GM18520 (cell line): ENCODE measurements around the gene LIMK2.
"Not testable (repeated sequence)": the region's sequence is repeated elsewhere in the genome, so short reads cannot be mapped to it uniquely, and the experiment has no call there.

ENCODE experiments used
- ATAC-seq: cut with Tn5 transposase; IDR thresholded peaks from one replicate; pipeline ENCODE4 v1.9.1; 2021; ENCODE audit not compliant: unreplicated experiment

Gene LIMK2

DNA sequence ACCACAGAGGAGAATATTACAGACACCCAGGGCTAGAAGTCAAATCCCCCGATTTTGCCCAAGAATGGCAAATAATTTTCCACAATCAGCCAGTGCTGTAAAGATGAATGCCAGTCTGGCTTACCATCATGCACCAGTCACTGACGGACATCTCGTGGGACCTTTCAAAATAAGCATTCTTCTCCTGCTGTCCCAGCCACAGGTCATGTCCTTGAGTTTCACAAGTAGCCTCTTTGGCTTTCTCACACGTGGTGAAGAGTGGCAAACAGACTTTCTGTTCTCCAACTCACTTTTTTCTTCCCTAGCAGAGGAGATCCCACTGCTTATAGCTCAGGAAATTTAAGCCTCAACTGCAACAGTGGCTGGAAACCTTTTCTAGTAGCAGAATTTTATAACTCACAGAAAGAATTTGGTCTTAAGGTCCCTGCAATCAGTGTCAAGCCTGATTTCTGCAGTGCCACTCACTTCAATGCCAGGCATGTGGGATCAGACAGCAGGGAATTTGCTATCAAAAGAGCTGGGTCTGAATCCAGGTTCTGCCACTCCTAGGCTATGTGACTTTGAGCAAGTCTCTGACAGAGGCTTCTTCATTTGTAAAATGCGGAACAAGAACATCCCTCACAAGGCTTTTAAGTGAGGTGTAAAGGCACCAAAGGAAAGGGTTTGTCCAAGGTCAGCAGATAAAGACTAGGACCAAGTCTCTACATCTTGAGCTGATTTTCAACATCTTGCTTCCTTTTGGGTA is 76.6 kb downstream of the LIMK2 start:
- ATAC-seq, result no peak

DNA sequence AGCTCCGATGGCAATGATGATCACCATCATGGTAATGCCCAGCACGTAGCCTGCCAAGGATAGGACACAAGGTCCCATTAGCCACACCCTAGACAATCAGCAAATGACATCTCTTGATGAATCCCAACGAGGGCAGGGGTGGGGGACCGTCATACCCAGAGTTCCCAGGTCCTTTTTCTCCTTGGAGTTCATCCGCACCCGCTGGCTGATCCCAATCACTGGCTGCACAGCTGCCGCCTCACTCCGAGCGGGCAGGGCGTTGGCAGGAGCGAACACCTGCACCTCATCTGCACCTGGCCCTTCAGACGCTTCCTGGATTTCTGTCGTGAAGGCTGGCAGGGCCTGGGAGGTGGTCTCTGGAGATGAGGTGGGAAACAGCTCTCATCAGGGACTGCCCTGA is 77.2 kb downstream of the LIMK2 start:
- ATAC-seq, result no peak

GRCh38 chr22:31290494-31291471 is 78.7 kb downstream of the LIMK2 start:
- ATAC-seq, result peak; percentile 82

DNA sequence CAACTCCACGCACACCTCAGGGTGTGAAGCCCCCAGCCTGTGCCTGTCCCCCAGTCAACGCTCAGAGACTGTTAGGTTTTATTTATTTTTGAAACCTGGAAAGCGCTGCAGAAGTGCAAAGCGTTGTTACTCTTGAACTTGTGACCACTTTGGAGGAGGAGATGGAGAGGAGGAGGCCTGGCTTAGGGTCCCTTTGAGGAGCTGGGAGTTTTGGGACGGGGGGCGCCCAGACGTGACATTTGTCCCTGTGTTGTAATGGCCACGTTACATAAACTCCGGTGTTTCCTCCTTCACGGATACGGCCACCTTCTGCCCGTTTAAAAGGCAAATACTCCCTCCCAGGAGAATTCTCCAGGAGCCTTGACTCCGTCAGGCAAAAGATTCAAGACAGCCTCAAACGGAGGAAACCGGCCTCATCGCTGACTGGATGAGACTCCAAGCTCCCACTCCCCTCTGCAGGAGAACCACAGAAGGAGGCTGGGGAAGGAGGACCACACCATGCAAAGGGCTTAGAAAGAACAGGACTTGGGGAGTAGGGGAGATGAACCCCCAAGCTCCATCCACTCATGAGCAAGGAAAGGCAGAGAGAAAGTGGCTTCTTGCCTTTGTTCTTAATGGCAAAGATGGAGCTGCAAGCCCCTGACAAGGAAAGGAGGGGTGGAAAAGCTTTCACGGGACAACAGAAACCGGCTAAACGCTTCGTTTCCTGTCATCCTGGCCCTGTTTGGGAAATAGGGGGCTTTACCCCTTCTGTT is 79.6 kb downstream of the LIMK2 start:
- no peak for ATAC-seq

GRCh38 chr22:31292236-31292989 is 80.3 kb downstream of the LIMK2 start, which contains the start of gene PIK3IP1:
Gene PIK3IP1 (minus strand): TSS chr22:31292488. CDS start chr22:31292344, 144 bp downstream.
- ATAC-seq, result peak; percentile 32

- ATAC-seq, result no peak
Measured at GRCh38 chr22:31295360-31295759, 83.3 kb downstream of the LIMK2 start.

- ATAC-seq, result no peak
Measured at GRCh38 chr22:31295831-31296657, 83.9 kb downstream of the LIMK2 start.

GRCh38 chr22:31300896-31301295 is 88.8 kb downstream of the LIMK2 start:
- ATAC-seq, result no peak

GRCh38 chr22:31302006-31302405 is 89.9 kb downstream of the LIMK2 start:
- ATAC-seq, result no peak

DNA sequence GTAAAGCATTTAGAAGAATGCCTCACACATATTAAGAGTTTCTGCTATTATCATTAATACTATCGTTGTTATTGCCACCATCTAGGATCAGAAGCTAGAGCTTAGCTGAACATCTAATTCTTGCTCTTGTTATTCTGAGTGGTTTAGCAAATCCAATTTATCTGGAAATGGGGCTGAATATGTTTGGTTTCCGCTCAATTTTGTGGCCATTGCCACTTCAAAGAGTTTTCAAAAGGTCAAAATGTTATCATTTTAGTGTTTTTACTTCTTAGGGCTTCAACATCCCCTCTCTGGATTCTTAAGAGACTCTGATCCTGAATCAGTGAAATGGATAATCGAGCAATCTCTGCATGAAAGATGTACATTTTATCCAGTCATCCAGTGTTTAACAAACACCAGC is 90.4 kb downstream of the LIMK2 start:
- ATAC-seq, result no peak

DNA sequence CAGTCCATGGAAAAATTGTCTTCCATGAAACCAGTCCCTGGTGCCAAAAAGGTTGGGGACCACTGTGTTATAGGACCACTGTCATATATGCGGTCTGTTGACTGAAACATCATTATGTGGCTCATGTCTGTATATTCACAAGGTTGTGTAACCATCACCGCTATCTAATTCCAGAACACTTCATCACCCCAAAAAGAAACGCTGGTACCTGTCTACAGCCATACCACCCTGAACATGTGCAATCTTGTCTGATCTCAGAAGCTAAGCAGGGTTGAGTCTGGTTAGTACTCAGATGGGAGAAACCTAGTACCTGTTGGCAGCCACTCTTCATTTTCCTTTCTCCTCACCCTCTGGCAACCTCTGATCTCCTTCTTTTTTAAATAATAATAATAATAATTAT is 93.1 kb downstream of the LIMK2 start:
- ATAC-seq, result no peak

GRCh38 chr22:31308181-31308580 is 96.1 kb downstream of the LIMK2 start:
- no peak for ATAC-seq

- ATAC-seq, result no peak
Measured at GRCh38 chr22:31313366-31314147, 101.5 kb downstream of the LIMK2 start.

- ATAC-seq, result not testable (repeated sequence)
Measured at GRCh38 chr22:31314220-31314619, 102.1 kb downstream of the LIMK2 start.

- ATAC-seq, result no peak
Measured at GRCh38 chr22:31321421-31321820, 109.3 kb downstream of the LIMK2 start.

DNA sequence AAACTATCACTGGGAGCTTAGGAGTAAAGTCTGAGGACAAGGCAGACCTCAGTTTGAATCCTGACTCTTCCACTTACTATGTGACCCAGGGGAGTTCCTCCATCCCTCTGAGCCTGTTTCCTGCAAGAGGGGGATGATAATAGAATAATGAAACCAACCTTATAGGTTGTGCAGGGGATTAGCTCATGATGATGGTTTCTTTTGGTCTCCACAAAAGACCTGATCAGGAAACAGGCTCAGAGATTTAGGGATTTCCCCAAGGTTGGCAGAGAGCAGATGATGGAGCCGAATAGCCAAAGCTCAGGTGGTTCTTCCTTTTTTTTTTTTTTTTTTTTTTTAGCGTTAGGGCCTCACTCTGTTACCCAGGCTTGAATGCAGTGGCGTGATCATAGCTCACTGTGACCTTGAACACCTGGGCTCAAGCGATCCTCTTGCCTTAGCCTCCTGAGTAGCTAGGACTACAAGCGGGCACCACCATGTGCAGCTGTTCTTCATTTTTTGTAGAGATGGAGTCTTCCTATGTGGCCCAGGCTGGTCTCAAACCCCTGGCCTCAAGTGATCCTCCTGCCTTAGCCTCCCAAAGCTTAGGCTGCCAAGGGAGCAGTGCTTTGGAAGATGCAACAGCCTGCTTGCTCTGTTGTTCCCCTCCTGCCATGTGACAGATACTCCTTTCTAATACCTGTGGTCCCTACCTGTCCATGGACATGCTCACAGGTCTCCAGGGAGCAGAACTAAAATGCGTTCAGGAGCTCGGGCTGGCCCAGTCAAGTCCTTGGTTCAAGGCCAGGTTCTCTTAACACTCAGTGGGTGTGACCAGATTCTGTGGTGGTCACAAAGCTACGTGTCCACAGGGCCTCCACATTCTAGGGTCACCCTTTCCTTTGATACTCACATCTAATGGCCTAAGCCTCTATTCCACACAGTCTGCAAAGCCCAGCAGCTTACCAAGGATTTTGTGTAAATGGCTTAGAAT is 111.8 kb downstream of the LIMK2 start:
- no peak for ATAC-seq

DNA sequence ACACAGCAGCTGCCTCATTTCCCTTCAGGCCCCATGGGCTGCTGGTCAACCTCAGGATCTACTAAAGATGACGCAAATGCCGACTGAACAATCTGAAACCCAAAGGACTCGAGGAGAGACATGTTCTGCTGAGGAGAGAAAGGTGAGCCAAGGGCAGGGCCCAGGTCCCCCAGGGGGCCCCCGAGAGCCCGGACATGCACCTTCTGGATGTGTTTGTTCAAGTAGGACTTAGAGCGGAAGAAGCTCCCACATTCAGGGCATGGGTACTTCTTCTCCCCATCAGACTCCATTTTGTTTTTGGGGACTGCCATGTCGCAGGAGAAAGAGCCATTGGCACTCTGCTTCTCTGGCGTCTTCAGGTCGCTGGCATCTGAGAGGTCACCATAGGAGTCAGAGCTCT is 114.8 kb downstream of the LIMK2 start:
- ATAC-seq, result no peak
